HG03103 (cell line): ENCODE data around the gene PRX.
"Not testable (repeated sequence)": the region's sequence is repeated elsewhere in the genome, so short reads cannot be mapped to it uniquely, and the experiment has no call there.

ENCODE experiments used
- ATAC-seq: cut with Tn5 transposase; IDR thresholded peaks from one replicate; pipeline ENCODE4 v1.9.1; 2021; ENCODE audit warnings: low read depth; ENCODE audit not compliant: unreplicated experiment

Gene PRX

DNA sequence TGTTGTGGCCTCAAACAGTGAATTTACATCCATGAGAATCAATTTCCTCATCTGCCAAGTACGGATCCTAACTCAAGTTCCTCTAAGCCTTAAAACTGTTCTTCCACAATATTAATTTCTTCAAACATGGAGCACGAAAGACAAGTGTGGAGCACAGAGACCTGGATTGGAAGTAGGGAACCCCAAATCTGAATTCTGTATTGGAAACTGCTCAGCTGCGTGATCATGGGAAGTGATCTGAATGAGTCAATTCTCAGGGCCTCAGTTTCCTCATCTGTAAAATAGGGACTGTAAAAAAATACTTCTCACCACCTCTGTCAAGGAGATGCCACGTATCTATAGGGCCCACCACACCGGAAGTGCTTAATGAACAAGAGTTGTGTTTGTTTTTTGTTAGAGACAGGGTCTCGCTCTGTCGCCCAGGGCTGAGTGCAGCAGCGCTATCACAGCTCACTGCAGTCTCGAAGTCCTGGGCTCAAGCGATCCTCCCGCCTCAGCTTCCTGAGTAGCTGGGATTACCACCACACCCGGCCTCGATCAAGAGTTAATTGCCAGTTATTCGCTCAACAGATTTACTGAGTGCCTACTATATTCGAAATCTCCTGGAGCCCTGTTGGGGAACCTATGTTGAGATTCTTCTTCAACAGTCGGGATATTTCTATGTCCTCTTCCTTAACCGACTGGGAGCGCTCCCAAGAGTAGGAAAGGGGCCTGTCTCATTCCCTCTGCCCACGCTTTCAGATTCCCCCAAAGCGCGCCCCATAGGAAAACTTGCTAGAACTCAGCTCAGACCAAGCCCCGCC, 29.4 kb upstream of the PRX start:
- no peak for ATAC-seq

DNA sequence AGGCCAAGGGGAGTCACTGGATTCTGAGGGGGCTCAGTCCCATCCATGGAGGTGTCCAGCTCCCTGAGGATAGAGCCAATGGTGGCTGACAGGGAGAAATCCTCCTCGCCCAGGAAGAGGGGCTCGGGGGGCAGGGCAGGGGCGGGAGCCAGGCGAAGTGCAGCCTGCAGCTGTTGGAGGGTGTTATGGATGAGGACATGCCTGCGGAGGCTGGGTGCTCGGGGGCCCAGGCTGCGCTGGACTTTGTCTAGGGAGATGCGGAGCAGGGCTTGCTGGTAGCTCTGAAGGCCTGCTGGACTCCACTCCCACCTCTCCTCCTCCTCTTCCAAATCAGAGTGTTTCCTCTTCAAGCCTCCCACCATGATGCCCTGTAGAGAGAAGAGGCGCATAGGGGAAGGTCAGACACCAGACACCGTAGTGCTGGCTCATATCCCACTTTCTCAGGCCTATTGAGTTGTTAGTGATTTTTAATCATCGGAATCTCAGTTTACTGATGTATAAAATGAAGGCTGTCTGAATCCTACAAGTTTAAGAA, 28.6 kb upstream of the PRX start:
- ATAC-seq = no peak

DNA sequence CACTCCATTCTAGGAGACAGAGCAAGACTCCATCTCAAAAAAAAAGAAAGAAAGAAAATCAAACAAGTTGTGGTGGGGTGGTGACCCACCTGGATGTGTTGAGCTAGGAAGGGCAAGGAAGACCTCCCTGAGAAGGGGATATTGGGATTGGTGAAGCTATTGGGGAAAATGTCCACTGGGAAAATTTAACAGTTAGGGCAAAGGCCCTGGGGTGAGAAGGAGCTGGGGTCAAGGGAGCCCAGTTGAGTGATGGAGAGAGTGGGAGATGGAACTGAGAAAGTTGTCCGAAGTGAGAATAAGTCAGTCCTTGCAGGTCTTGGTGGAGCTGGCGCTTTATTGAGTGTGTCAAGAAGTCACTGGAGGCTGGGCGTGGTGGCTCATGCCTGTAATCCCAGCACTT, 25.1 kb upstream of the PRX start:
- no peak for ATAC-seq

DNA sequence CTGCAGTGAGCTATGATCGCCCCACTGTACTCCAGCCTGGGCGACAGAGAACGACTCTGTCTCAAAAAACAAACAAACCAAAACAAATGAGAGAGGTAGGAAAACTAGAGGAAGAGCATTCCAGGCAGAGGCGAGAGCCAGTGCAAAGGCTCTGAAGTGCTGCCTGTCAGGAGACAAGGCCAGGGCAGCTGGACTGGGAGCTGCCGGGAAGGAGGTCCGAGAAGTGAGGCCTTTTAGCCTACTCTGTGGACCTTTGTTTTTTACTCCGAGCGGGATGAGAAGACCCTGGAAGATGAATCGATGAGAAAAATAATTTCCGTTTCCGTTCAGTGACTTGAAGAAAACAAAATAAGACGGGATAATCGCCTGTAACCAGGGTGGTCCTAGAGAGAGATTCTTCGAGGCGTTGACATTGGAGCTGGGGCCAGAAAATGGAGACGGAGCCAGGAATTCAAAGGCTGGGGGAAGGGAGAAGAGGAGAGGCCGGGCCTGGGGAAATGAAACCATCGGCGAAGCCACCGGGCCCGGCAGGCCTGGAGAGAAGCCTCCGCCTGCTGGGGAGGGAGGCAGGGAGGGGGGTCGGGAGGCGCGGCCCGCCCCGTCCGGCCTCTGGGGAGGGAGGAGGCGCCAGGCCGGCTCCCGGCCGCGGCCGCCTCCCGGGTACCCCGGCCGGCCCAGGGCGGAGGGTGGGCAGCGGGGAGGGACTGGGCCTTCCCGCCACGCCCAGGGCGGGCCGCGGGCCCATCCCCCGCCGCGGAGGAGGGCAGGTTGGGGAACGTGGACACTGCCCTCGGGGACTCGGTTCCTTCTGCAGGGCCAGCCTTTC, 20.4 kb upstream of the PRX start:
- ATAC-seq = no peak

DNA sequence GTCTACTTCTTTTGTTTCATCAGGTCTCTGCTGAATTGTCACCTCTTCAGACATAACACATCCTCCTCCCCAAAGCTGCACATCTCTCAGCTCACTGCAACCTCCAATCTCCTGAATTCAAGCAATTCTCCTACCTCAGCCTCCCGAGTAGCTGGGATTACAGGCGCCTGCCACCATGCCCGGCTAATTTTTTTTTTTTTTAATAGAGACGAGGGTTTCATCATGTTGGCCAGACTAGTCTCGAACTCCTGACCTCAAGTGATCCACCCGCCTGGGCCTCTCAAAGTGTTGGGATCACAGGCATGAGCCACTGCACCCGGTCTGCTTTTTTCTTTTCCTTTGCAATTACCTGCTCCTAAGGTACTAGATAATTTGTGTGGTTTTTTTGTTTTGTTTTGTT, 19.6 kb upstream of the PRX start:
- not testable (repeated sequence) for ATAC-seq

DNA sequence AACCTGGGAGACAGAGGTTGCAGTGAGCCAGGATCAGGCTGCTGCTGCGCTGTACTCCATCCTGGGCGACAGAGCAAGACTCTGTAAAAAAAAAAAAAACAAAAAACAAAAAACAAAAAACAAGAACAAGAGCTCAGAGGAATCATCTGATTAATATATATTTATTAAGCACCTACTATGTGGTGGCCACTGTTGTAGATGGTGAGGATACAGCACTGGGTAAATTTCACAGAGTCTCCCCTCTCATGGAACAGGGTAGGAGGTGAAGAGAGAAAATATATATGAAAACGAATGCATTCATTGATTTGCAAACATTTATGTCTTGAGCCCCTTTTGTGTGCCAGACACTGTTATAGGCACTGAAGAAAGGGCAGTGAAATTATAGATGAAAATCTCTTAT, 18.5 kb upstream of the PRX start:
- ATAC-seq = no peak

DNA sequence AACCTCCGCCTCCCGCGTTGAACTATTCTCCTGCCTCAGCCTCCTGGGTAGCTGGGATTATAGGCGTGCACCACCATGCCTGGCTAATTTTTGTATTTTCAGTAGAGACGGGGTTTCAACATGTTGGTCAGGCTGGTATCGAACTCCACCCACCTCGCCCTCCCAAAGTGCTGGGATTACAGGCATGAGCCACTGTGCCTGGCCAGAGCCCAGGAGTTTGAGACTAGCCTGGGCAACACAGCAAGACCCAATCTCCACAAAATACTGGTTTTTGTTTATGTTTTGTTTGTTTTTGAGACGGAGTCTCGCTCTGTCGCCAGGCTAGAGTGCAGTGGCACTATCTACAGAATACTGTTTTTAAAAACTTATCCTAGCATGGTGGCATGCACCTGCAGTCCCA, 17.1 kb upstream of the PRX start:
- not testable (repeated sequence) for ATAC-seq

DNA sequence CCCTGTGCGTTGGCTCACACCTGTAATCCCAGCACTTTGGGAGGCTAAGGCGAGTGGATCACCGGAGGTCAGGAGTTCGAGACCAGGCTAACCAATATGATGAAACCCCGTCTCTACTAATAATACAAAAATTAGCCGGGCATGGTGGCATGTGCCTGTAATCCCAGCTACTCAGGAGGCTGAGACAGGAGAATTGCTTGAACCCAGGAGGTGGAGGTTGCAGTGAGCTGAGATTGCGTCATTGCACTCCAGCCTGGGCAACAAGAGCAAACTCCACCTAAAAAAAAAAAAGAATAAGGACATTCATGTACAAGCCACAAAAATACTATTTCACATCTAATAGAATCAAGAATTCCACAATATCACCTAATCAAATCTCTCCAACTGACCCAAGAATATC, 15.0 kb upstream of the PRX start:
- ATAC-seq = not testable (repeated sequence)

DNA sequence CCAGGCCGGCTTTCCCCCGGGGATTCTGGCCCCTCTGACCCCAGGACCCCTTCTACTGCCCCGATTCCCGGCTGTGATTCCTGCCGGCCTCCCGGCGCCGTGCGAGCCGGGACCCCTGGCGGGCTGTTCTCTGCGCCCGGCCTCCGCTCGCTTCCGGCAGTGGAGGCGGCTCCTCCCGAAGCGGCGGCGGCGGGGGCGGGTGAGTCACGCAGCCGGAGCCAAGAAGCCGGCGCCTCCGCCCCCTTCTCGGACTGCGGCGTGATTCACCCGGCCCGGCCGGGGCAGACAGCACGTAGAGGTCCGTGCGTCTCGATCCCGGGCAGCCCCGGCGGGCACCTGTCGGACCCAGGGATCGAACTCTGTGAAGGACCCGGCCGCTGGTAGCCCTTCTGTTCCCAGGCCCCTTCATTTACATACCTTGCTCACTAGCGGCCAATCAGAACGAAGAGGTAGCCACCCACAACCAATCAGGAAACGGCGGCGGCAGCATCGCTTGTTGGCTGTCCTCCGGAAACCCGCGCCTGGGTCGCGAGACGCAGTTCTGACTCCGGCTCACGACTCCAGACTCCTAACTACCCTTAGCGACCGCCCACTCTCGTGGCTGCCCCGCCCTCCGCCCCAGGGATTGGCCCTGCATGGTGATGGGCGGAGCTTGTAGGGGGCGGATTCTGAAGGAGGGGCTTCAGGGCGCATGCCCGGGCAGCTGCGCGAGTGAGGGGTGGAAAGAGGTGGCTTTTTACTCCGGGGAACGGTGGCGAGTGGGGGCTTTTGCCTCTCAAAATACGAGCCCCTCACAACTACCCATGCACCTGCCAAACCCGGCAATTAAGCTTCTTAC, 12.5 kb upstream of the PRX start, which contains the start of gene SERTAD1:
SERTAD1 (minus strand) TSS at position 543 of the 838 bp plus-strand sequence. CDS start 2,446 bp downstream, outside the sequence.
- ATAC-seq = peak; percentile 73

DNA sequence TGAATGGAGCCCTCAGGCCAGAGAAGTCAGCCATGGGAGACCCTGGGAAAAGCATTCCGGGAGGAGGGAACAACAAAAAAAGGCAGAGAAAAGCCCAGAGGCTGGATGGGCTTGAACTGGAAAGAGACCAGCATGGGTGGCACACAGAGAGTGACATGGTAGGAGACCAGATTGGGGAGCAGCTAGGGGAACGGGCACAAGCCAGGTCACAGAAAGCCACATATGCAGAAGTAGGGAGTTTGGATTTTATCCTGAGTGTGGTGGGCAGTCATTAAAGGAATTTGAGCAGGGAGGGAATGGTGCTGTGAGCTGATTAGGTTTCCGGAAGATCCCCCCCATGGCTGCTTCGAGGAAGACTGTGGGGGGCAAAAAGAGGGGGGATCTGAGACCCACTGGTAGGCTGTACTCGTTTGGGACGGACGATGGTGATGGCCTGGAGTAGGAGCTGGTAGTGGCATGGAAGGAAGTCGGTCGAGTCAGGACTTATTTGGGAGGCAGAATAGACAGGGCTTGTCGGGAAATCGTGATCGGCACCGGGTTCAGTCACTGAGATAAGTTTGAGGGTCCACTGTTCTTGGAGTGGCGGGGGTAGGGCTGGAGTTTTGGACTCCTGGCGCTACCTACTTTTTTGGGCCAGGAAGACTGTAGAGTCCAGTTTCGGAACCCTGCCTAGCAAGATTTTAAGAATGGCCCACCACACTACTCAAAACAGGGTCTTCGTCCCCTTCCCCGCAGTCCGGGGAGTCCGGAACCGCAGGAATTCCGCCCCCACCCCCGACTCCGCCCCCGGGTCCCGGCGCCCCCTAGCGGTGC, 11.7 kb upstream of the PRX start:
- no peak for ATAC-seq

DNA sequence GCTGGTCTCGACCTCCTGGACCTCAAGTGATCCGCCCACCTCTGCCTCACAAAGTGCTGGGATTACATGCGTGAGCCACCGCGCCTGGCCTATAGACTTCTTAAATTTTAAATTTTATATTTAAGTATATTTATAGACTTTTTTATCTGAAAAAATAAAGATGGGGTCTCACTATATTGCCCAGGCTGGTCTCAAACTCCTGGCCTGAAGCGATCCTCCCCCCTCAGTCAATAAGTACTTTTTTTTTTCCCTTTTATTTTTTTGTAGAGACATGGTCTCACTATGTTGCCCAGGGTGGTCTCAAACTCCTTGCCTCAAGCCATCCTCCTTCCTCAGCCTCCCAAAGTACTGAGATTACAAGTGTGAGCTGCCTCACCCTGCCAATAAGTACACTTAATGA, 10.8 kb upstream of the PRX start:
- no peak for ATAC-seq

DNA sequence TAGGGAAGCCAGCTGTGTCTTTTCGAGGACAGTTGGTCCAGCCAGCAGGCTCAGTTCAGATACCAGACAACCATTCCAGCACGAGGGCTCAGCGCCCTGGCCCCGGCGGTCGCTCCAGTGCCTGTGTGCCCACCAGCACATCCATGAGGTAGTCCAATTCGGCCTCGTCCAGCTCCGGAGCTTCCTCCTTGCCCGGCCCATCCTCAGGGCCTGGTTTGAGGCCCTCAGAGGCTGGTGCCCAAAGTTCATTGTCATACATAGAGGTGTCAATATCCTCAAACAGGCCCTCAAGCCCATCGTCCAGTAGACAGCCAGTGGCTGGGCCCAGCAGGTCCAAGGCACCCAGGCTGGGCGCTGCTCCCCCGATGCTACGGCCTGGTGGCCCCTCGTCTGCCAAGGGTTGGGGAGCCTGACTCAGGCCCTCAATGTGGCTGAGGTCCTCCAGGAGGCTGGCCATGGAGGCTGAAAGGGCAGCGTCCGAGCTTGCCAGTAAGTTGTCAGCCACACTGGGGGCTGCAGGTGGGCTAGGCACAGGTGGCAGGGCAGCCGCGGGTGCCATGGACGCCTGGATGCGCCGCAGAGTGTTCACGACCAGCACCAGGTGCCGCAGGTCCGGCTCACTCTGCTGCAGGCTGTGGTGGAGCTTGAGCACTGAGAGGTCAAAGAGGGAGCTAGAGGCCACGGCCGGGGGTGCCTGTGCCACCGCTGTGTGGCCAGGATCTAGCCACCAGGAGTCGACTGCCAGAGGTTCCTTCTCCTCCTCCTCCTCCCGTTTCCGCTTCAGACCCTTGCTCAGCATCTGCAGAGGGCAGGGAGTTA, 9.8 kb upstream of the PRX start:
- no peak for ATAC-seq

DNA sequence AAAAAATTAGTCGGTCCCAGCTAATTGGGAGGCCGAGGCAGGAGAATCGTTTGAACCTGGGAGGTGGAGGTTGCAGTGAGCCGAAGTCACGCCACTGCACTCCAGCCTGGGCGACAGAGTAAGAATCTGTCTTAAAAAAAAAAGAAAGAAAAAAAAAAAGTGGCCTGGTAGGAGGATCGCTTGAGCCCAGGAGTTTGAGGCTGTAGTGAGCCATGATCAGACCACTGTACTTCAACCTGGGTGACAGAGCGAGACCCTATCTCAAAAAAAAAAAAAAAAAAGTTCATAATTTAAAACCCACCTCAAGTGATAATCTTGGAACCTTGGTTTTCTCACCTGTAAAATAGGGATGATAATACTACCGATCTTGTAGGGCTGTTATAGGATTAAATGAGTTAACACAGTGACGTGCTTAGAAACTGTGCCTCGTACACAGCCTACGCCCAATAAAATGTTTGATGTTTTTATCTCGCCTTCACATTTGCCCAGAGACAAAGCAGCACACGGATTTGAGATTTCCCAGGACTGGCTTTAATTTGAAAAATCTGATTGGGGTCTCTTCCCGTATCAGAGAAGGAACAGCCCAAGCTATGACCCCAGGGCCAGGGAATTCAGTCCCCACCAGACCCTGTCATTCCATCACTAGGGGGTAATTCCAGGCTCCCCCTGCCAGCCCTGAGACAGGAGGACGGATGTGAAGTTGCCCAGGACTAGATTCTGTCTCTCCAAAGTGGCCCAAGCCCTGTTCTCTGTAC, 9.0 kb upstream of the PRX start:
- ATAC-seq = no peak

DNA sequence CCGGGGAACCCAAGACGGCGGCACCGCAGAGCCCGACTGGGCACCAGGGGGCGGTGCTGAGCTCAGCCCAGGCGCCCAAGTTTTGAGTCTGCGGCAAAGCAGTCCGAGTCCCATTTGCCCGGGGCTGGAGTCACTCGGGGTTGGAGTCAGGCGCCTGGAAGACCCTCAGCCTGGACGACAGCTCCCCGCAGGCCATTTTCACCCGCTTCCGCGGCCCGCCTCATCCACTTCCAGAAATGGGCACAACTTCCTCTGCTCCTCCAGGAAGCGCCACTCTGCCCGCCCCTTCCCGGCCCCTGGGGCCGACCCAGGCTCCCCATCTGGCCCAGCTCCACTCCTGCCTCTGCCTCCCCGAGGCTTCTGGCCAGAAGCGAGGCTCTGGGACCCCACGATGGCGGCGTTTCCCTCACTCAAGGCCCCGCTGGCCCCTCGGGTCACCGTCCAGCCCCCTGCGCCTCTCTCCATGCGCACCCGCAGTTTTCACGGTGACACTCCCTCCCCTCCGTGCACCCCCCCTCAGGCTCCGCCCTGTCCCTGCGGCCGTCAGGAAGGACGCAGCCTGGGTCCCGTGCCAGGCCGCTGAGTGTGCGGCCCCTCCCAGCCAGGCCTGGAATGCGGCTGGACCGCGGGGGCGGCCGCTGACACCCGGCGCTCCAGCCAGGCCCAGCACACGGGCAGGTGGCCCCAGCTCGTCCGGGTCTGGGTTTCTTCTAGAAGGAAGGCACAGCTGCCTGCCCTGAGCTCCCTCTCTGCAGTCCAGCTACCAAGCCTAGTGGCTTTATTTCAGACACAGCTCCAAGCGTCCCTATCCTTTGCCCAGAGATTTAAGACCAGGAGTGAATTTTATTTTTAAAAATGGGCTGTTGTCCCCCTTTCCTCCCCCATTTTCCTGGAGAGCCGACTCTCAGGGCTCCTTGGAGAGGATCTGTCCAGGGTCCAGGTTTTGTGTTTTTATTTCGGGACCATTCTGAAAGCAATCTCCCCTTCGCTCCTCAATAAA, 7.9 kb upstream of the PRX start:
- ATAC-seq = peak; percentile 37

DNA sequence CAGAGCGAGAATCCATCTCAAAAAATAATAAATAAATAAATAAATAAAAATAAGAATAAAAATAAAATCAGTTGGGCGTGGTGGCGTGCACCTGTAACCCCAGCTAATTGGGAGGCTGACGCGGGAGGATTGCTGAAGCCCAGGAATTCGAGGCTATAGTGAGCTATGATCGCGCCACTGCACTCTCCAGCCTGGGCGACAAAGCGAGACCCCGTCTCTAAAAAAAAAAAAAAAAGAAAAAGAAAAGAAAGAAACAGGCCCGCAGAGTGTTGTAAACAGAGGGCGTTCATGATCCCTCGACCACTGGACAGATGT, 7.2 kb upstream of the PRX start:
- no peak for ATAC-seq

DNA sequence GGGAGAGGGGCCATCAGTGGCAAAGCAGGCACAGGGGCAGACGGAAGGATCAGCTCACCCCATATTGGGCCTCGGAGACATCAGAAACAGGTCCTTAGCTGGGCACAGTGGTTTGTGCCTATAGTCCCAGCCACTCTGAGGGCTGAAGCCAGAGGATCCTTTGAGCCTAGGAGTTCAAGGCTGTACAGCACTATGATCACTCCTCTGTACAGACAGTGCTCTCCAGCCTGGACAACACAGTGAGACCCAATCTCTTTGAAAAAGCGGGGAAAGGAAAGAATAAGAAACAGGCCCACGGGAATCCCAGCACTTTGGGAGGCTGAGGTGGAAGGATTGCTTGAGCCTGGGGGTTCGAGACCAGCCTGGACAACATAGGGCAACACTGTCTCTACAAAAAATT, 6.6 kb upstream of the PRX start:
- no peak for ATAC-seq

DNA sequence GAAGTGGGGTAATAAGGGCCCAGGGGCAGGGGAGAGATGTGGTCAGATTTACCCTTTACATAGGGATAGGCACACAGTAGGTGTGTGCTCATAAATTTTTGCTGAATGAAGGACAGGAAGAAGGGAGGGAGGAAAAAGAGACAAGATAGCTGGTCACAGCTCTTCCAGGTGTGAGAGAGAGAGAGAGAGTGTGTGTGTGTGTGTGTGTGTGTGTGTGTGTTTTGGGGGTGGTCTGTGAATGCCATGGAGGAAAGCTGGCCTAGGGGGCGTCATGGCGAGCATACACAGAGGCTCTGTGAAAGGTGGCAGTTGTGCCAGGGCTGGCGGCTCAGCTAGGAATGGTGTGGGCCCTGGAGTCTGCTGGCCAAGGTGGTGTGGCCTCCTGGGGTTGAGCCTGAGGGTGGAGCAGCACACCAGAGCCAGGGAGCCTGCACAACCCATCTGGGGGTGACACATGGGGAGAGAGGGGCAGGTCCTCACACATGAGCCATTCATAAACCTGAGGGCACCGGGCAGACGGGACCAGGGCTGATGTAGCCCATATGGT, 6.0 kb upstream of the PRX start:
- no peak for ATAC-seq
